GM21786 (cell line): ENCODE measurements around the gene GCNT3.

ENCODE experiments used
- ATAC-seq: cut with Tn5 transposase; IDR thresholded peaks from one replicate; pipeline ENCODE4 v1.9.1; 2021; ENCODE audit not compliant: unreplicated experiment

Gene GCNT3, protein sequence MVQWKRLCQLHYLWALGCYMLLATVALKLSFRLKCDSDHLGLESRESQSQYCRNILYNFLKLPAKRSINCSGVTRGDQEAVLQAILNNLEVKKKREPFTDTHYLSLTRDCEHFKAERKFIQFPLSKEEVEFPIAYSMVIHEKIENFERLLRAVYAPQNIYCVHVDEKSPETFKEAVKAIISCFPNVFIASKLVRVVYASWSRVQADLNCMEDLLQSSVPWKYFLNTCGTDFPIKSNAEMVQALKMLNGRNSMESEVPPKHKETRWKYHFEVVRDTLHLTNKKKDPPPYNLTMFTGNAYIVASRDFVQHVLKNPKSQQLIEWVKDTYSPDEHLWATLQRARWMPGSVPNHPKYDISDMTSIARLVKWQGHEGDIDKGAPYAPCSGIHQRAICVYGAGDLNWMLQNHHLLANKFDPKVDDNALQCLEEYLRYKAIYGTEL

GRCh38 chr15:59611276-59612260 is at the start of gene GCNT3:
Gene GCNT3 (plus strand): TSS chr15:59611783. CDS start chr15:59618239, 6,456 bp downstream.
- ATAC-seq, result no peak

DNA sequence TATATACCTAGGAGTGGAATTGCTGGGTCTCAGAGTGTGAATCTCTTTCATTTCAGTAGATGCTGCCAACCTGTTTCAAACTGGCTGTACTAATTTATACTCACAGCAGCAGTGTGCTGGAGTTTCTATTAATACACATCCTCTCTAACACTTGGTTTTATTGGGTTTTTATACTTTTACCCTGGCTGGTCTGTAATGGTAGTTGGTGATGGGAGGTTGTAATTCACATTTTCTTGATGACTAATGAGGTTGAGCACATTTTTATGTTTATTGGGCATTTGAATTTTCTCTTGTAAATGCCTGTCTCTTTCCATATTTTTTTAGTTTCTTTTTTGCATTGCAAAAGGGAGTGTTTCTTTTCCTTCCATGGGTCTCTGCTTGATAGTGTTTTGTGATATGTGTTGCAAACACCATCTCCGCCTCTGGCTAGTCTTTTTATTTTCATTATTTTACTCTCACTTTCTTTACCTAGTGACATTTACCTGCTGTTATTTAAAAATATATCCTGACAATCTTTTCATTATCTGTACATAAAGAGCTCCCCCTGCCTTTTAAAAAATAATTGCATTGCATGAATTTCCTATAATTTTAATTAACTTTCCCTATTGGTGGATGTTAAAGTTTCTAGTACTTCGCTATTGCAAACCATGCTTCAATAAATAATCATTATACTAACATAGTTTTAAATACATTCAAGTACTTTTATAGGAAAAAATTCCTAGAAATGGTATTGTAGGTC is 49.0 kb upstream of the GCNT3 start:
- ATAC-seq, result no peak

- ATAC-seq, result no peak
Measured at GRCh38 chr15:59565299-59565698, 46.3 kb upstream of the GCNT3 start.

DNA sequence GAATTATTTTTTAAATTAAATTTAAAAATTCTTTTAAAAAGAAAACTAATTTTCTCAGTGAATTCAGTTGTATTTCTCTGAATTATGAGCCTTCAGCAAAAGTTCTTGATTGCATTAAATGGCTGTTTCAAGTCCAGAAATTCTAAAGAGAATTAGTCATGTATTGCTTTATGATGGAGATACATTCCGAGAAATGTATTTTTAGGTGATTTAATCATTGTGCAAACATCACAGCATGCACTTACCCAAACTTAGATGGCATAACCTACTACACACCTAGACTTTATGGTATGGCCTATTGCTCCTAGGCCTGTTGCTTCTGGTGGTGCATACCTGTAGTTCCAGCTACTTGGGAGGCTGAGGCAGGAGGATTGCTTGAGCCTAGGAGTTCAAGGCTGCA is 44.3 kb upstream of the GCNT3 start:
- ATAC-seq, result no peak

DNA sequence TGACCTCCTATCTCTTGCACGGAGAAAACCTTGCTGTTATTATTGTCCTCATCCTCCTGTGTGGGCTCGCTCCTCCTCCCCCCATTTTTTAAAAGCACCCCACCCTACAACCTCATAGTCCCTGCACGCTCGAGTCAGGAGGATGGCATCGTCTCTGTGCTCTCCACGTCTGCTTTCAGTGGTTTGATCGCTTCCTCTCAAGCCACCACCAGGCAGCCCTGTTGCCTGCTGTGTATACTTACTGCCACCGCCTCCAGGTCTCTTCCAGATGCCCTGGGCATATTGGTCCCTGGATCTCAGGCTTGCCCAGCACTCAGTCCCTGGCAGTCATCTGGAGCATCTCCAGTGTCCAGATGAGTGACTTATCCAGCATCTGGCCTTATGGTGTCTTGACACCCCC is 42.1 kb upstream of the GCNT3 start:
- no peak for ATAC-seq

DNA sequence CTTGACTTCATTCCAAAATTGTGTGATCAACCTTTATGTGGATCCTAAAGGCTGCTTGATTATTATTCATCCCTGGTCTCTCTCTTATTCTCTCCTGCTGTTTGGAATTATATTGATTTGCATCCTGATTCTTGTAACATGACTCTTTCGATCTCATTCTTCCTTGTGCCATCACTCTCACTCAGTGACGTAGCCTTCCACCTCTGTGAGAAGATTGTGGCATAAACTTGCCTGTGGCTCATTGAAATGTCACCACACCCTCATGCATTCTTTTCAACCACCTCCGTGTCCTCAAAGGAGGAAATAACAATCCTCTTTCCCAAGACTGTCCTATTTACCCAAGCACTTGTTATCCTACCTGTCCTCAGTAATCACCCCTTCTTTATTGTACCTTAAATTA is 41.3 kb upstream of the GCNT3 start:
- ATAC-seq, result no peak

DNA sequence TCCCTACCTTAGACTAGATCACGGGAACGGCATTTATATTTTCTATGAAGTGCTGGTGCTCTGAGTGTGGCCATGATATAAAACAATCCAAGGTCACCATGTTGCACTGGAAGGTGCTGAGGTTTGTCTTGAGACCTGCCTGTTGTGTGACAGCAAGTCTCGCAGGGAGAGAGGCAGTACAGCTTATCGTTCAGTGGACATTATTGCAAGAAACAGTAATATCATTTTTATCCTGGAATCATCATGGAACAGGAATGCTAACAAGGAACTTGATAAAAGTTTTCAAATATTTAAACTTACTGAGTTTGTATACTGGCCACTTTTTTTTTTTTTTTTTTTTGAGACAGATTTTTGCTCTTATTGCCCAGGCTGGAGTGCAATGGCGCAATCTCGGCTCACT is 40.0 kb upstream of the GCNT3 start:
- no peak for ATAC-seq

DNA sequence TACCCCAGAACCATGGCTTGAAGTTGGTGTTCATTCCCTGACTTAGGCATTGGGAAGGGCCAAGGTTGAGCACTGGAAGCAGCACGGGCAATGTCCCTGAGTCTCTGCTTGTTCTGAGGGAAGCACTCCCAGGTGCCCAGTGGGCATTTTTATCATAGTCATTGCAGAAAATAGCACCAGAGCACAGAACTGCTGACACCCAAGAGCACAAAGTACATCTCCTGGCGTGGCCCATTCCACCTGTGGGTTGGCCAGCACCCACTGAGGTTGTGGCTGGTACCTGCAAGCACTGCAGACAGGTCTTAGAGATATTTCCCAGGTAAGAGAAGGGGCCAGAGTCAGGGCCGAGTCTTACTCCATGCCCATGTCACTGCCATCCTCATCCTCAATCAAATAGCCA is 28.5 kb upstream of the GCNT3 start:
- no peak for ATAC-seq

DNA sequence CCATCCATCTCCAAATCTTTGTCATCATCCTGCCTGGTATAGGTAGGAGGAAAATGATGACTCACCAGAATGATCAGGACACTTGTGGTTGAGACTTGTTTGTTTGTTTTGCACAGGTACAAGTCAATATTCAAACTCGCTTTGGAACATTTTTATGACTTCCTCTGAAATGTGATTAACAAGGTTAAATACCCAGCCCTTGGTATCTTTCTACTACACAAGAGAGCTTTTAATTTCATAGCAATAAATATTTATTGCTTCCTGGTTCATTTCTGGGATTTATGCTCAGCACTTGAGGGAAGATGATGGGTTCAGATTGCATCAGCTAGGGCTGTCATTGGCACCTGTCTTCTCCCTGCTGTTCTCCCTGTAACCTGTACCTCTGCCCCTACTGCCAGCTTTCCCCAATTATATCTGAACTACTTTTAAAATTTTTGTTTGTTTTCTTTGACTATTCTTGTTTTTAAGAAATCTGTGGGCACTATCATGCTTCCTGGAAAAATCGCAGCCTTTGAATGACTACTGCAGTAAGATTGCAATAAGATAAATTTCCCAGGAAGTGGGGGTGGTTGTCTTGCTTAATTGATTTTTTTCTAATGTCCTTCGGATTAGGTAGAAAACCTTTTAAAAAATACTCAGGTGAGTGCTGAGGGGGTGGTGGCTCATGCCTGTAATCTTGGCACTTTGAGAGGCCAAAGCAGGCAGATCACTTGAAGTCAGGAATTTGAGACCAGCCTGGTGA is 24.3 kb upstream of the GCNT3 start:
- ATAC-seq, result no peak

DNA sequence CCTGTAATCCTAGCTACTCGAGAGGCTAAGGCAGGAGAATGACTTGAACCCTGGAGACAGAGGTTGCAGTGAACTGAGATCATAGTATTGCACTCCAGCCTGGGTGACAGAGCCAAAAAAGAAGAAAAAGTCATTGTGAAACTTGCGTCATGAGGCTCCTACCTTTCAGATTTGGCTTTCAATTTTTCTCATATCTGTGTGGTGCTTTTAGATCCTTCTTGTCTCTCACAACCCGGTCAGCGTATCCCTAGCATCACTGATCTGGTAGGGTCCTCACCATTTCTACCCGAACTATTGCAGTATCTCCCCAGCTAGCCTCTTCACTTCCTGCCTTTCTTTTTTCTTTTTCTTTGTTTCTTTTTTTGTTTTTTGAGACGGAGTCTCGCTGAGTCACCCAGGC is 21.6 kb upstream of the GCNT3 start:
- ATAC-seq, result no peak

DNA sequence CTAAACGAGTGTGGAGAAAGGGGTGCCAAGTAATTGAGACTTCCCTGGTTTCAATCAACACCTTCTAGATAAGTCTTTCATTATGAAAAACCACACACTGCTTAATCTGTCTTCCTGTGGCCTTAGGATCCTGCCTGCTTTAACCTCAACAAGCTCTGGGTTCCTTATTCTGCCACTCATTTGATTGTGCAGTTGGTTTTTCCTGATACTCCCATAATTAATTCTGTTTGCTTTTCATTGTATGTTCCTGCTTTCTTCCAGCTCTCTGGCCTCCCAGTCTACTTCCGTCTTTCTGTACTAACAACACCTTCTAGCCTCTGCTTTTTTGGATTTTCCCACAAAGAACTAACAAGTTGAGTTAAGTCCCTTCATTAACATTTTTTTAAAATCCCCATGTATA is 20.2 kb upstream of the GCNT3 start:
- no peak for ATAC-seq

DNA sequence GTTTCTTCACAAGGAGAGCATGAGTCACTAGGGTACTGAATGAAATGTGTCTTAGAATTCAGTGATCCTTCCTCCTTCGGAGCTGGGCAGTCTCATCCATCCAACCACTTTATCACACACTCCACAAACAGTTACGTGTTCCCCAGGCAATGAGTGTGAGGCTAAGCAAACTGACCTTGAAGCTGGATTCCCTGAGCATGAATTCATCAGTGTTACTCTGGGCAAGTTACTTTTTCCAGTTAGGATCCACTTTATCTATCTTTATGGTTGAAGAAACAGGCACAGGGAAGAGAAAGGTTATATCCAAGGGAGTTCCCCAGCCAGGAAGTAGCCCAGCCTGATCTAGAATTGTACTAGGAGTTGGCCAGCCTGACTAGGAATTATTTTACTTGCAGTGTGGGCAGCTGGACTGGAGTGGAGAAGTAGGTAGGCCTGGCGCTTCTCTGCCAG is 17.1 kb upstream of the GCNT3 start:
- ATAC-seq, result no peak

GRCh38 chr15:59594991-59595390 is 16.6 kb upstream of the GCNT3 start:
- no peak for ATAC-seq

DNA sequence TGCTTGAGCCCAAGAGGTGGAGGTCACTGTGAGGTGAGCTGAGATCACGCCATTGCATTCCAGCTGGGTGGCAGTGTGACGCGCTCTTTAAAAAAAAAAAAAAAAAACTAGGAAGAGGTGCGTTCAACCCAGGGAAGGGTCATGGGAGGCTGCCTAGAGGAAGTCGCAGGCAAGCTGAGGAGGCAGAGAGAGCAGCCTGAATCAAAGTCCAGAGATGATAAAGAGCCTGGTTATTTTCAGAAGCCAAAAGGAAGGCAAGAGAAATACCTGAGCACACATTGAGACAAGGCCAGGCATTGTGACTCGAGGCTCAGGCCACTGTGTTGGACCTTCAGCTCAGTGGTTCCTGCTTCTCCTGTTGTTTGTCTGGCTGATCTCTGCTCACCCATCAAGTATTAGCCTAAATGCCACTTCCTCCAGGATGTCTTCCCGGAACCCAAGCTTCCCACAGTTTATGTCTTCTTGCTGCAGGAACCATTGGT is 16.1 kb upstream of the GCNT3 start:
- ATAC-seq, result no peak

- no peak for ATAC-seq
Measured at GRCh38 chr15:59596640-59597039, 14.9 kb upstream of the GCNT3 start.

- no peak for ATAC-seq
Measured at GRCh38 chr15:59598461-59598860, 13.1 kb upstream of the GCNT3 start.

GRCh38 chr15:59605994-59606393 is 5.6 kb upstream of the GCNT3 start:
- ATAC-seq, result no peak

GRCh38 chr15:59609730-59610712 is 1.6 kb upstream of the GCNT3 start:
- ATAC-seq, result no peak

GRCh38 chr15:59614153-59614552 is 2.6 kb downstream of the GCNT3 start:
- ATAC-seq, result no peak
